Duodenal mucosa (tissue), 2 donors: ENCODE measurements around the gene KIAA0040.

Experiments used
- H3K27ac ChIP-seq: one replicate; pipeline ENCODE4 v1.7.0; 2013; ENCODE audit warnings: low read depth, low read length
- H3K27me3 ChIP-seq, 2 donors: one replicate each; pipeline ENCODE4 v1.7.0; 2013; ENCODE audit warnings: low read length in 2 of 2, control low read depth in 1 of 2; ENCODE audit not compliant: insufficient read depth in 2 of 2, control insufficient read depth in 1 of 2
- H3K36me3 ChIP-seq, 2 donors: one replicate each; pipeline ENCODE4 v1.7.0; 2013; ENCODE audit warnings: low read length in 2 of 2, control low read depth in 1 of 2; ENCODE audit not compliant: insufficient read depth in 2 of 2, control insufficient read depth in 1 of 2
- H3K4me1 ChIP-seq, 2 donors: one replicate each; pipeline ENCODE4 v1.7.0; 2013; ENCODE audit warnings: low read length in 2 of 2, control low read depth in 1 of 2; ENCODE audit not compliant: insufficient read depth in 2 of 2, control insufficient read depth in 1 of 2
- H3K4me3 ChIP-seq, 2 donors: one replicate each; pipeline ENCODE4 v1.7.0; 2013; ENCODE audit warnings: low read length in 2 of 2, low read depth in 1 of 2
- H3K9ac ChIP-seq, 2 donors: one replicate each; pipeline ENCODE4 v1.7.0; 2013; ENCODE audit warnings: low read length in 2 of 2, low read depth in 1 of 2
- H3K9me3 ChIP-seq, 2 donors: one replicate each; pipeline ENCODE4 v1.7.0; 2013; ENCODE audit warnings: low read length in 2 of 2, control low read depth in 1 of 2; ENCODE audit not compliant: control insufficient read depth in 1 of 2

Gene KIAA0040

GRCh38 chr1:175218786-175219434 is 26.3 kb upstream of the KIAA0040 start:
- Histone ChIP-seq H3K27me3 (no peaks in the 10 kb centered on the region), H3K4me3 (peak overlapping the region in 1 of 2 donors; percentile 16), H3K9ac (no peak overlapping the region), H3K9me3 (no peaks in the 10 kb centered on the region), H3K36me3 (no peaks in the 10 kb centered on the region), H3K4me1 (peaks cover 31 to 42% of the 10 kb centered on the region in 2 donors), H3K27ac (no peak overlapping the region)

- H3K36me3 ChIP-seq: no peaks in the 10 kb centered on the region
- H3K27me3 ChIP-seq: no peaks in the 10 kb centered on the region
- H3K9ac ChIP-seq: no peak overlapping the region
- no peak overlapping the region for H3K4me3 ChIP-seq
- peaks cover 31 to 42% of the 10 kb centered on the region in 2 donors for H3K4me1 ChIP-seq
- H3K27ac ChIP-seq: no peak overlapping the region
- H3K9me3 ChIP-seq: peaks cover 0 to 5% of the 10 kb centered on the region in 2 donors
These were observed 25.4 kb upstream of the KIAA0040 start for GRCh38 chr1:175217721-175218531.

- Histone ChIP-seq H3K9me3 (peaks cover 0 to 5% of the 10 kb centered on the region in 2 donors), H3K27ac (no peak overlapping the region), H3K4me1 (peaks cover 25 to 34% of the 10 kb centered on the region in 2 donors), H3K36me3 (no peaks in the 10 kb centered on the region), H3K27me3 (no peaks in the 10 kb centered on the region), H3K9ac (no peak overlapping the region), H3K4me3 (no peak overlapping the region)
These were observed 23.9 kb upstream of the KIAA0040 start for GRCh38 chr1:175216444-175216843.

GRCh38 chr1:175211656-175212055 is 19.1 kb upstream of the KIAA0040 start:
- peaks cover 0 to 5% of the 10 kb centered on the region in 2 donors for H3K9me3 ChIP-seq
- no peaks in the 10 kb centered on the region for H3K36me3 ChIP-seq
- no peak overlapping the region for H3K27ac ChIP-seq
- peaks cover 8 to 14% of the 10 kb centered on the region in 2 donors for H3K4me1 ChIP-seq
- H3K9ac ChIP-seq: no peak overlapping the region
- H3K27me3 ChIP-seq: no peaks in the 10 kb centered on the region
- H3K4me3 ChIP-seq: no peak overlapping the region

GRCh38 chr1:175210744-175211143 is 18.2 kb upstream of the KIAA0040 start:
- no peaks in the 10 kb centered on the region for H3K36me3 ChIP-seq
- no peak overlapping the region for H3K4me3 ChIP-seq
- no peak overlapping the region for H3K27ac ChIP-seq
- no peak overlapping the region for H3K9ac ChIP-seq
- peaks cover 8 to 14% of the 10 kb centered on the region in 2 donors for H3K4me1 ChIP-seq
- H3K9me3 ChIP-seq: peaks cover 0 to 5% of the 10 kb centered on the region in 2 donors
- H3K27me3 ChIP-seq: no peaks in the 10 kb centered on the region

GRCh38 chr1:175209493-175209921 is 16.9 kb upstream of the KIAA0040 start:
- Histone ChIP-seq H3K9me3 (peaks cover 0 to 5% of the 10 kb centered on the region in 2 donors), H3K4me3 (peak overlapping the region in 1 of 2 donors; percentile 17), H3K27ac (no peak overlapping the region), H3K27me3 (no peaks in the 10 kb centered on the region), H3K4me1 (peaks cover 8 to 14% of the 10 kb centered on the region in 2 donors), H3K9ac (no peak overlapping the region), H3K36me3 (no peaks in the 10 kb centered on the region)

GRCh38 chr1:175208773-175209492 is 16.4 kb upstream of the KIAA0040 start:
- no peaks in the 10 kb centered on the region for H3K36me3 ChIP-seq
- H3K9ac ChIP-seq: no peak overlapping the region
- H3K4me3 ChIP-seq: peak overlapping the region in 1 of 2 donors; percentile 17
- peaks cover 0 to 5% of the 10 kb centered on the region in 2 donors for H3K9me3 ChIP-seq
- H3K27me3 ChIP-seq: no peaks in the 10 kb centered on the region
- H3K4me1 ChIP-seq: peaks cover 8 to 14% of the 10 kb centered on the region in 2 donors
- H3K27ac ChIP-seq: no peak overlapping the region

- H3K27ac ChIP-seq: no peak overlapping the region
- H3K9me3 ChIP-seq: no peaks in the 10 kb centered on the region
- no peaks in the 10 kb centered on the region for H3K27me3 ChIP-seq
- H3K4me1 ChIP-seq: peaks cover 8 to 14% of the 10 kb centered on the region in 2 donors
- no peaks in the 10 kb centered on the region for H3K36me3 ChIP-seq
- no peak overlapping the region for H3K4me3 ChIP-seq
- H3K9ac ChIP-seq: no peak overlapping the region
These were observed 15.4 kb upstream of the KIAA0040 start for GRCh38 chr1:175207971-175208370.

GRCh38 chr1:175206687-175207086 is 14.1 kb upstream of the KIAA0040 start:
- Histone ChIP-seq H3K27me3 (no peaks in the 10 kb centered on the region), H3K36me3 (no peaks in the 10 kb centered on the region), H3K4me1 (peaks cover 8 to 14% of the 10 kb centered on the region in 2 donors), H3K9me3 (no peaks in the 10 kb centered on the region), H3K9ac (no peak overlapping the region), H3K4me3 (no peak overlapping the region), H3K27ac (no peak overlapping the region)

- Histone ChIP-seq H3K4me1 (peaks cover 19 to 26% of the 10 kb centered on the region in 2 donors), H3K36me3 (no peaks in the 10 kb centered on the region), H3K9ac (no peak overlapping the region), H3K27me3 (no peaks in the 10 kb centered on the region), H3K27ac (no peak overlapping the region), H3K4me3 (no peak overlapping the region), H3K9me3 (no peaks in the 10 kb centered on the region)
These were observed 11.8 kb upstream of the KIAA0040 start for GRCh38 chr1:175204330-175204729.
